Left lung (tissue), 10 donors: Measurements from ENCODE around the gene DOCK3. TPM values are rescaled to one million over a fixed set of nuclear protein-coding genes. Genes with fewer than 3 reads are reported as not detected.

Source experiments
- ATAC-seq: fragments of 200-7000 bp; cut with Tn5 transposase; one replicate; pipeline ENCODE4 v1.9.1; 2020; ENCODE audit warnings: moderate library complexity
- DNase-seq, 4 donors: peaks; one replicate each; pipeline ENCODE4 v3.0.0-alpha.2; 2013 to 2020
- H3K27ac ChIP-seq, 2 donors: fragments of 200-600 bp; sonication (generic) in 1 of 2; one replicate each; pipeline versions ENCODE4 v1.5.0 to v1.8.0; 2020 to 2021
- H3K27me3 ChIP-seq, 2 donors: fragments of 200-600 bp; sonication (generic) in 1 of 2; one replicate each; pipeline versions ENCODE4 v1.5.0 to v1.8.0; 2020 to 2021
- H3K36me3 ChIP-seq, 2 donors: fragments of 200-600 bp; sonication (generic) in 1 of 2; one replicate each; pipeline versions ENCODE4 v1.5.0 to v1.8.0; 2020 to 2021
- H3K4me1 ChIP-seq, 2 donors: fragments of 200-600 bp; one replicate each; pipeline ENCODE4 v1.8.0; 2021
- H3K4me3 ChIP-seq, 2 donors: fragments of 200-600 bp; sonication (generic) in 1 of 2; one replicate each; pipeline versions ENCODE4 v1.5.0 to v1.8.0; 2020 to 2021; ENCODE audit warnings: mild to moderate bottlenecking in 1 of 2
- H3K9me3 ChIP-seq, 2 donors: fragments of 200-600 bp; sonication (generic) in 1 of 2; one replicate each; pipeline versions ENCODE4 v1.5.0 to v1.8.0; 2020 to 2021
- CTCF ChIP-seq, 2 donors: fragments of 200-600 bp; sonication (generic) in 1 of 2; IDR thresholded peaks; one replicate each; pipeline versions ENCODE4 v1.5.0 to v1.8.0; 2021; ENCODE audit warnings: antibody characterized with exemption in 2 of 2
- intact Hi-C, 2 donors: fragments of 100-400 bp; cut with DNase I; formaldehyde crosslinking; loops; one replicate each; pipeline versions ENCODE4 v1.11.2 to v1.14.2; 2022
- polyA plus RNA-seq, 6 donors: library from polyadenylated mRNA; unstranded; fragments of 120-200 nt; gene quantifications; one replicate each; pipeline ENCODE4 v1.2.1, GENCODE V29; 2013; ENCODE audit not compliant: insufficient read length in 6 of 6
- total RNA-seq, 2 donors: library from RNA; stranded (reverse); fragmentation: NEBNext Ultra II Directional; extraction: Animal tissue kit (Norgen Biotek cat#: 25700); gene quantifications; one replicate each; pipeline ENCODE4 v1.2.1, GENCODE V29; 2021
- donor health status: DM: no; HTN: yes; CAD: no.
- donor health status: DM: no; HTN: no; CAD: no.

The DOCK3 gene
- total and polyA plus RNA-seq, 8 donors, result 0.34 to 2.2 (median 1.8) TPM

GRCh38 chr3:51274052-51274451 is 599.3 kb downstream of the DOCK3 start:
- Histone ChIP-seq H3K27me3 (peaks cover 0 to 10% of the 10 kb centered on the region in 2 donors), H3K27ac (no peak overlapping the region), H3K4me3 (no peak overlapping the region), H3K36me3 (no peaks in the 10 kb centered on the region), H3K9me3 (no peaks in the 10 kb centered on the region), H3K4me1 (no peaks in the 10 kb centered on the region)
- TF ChIP-seq CTCF (IDR thresholded peaks at IDR 0.05), result no peak
- no peak for DNase-seq
- ATAC-seq, result no peak
- intact Hi-C loops, result no loop called here

- DNase-seq, result no peak
- intact Hi-C loops, result no loop called here
These were observed 600.5 kb downstream of the DOCK3 start for GRCh38 chr3:51275111-51275805.

GRCh38 chr3:51276046-51276445 is 601.3 kb downstream of the DOCK3 start:
- H3K4me1 ChIP-seq, result no peaks in the 10 kb centered on the region

More at GRCh38 chr3:51275111-51275805, 600.5 kb downstream of the DOCK3 start:
- H3K4me3 ChIP-seq, result no peak overlapping the region
- H3K27me3 ChIP-seq, result peaks cover 0 to 10% of the 10 kb centered on the region in 2 donors
- H3K36me3 ChIP-seq, result no peaks in the 10 kb centered on the region
- no peak for ATAC-seq
- no peaks in the 10 kb centered on the region for H3K4me1 ChIP-seq
- no peak overlapping the region for H3K27ac ChIP-seq
- TF ChIP-seq CTCF (IDR thresholded peaks at IDR 0.05), result no peak
- H3K9me3 ChIP-seq, result no peaks in the 10 kb centered on the region

GRCh38 chr3:51279448-51279847 is 604.7 kb downstream of the DOCK3 start:
- Histone ChIP-seq H3K36me3 (no peaks in the 10 kb centered on the region), H3K4me1 (no peaks in the 10 kb centered on the region), H3K9me3 (no peaks in the 10 kb centered on the region), H3K4me3 (no peak overlapping the region), H3K27me3 (peaks cover 0 to 10% of the 10 kb centered on the region in 2 donors), H3K27ac (no peak overlapping the region)
- ATAC-seq (no peak), DNase-seq (no peak)
- TF ChIP-seq CTCF (IDR thresholded peaks at IDR 0.05), result no peak
- intact Hi-C loops, result no loop called here

More at GRCh38 chr3:51276046-51276445, 601.3 kb downstream of the DOCK3 start:
- DNase-seq (no peak), ATAC-seq (no peak)
- no peaks in the 10 kb centered on the region for H3K36me3 ChIP-seq
- no peaks in the 10 kb centered on the region for H3K9me3 ChIP-seq
- intact Hi-C loops, result no loop called here
- TF ChIP-seq CTCF (IDR thresholded peaks at IDR 0.05), result no peak
- H3K27ac ChIP-seq, result no peak overlapping the region
- H3K4me3 ChIP-seq, result no peak overlapping the region
- peaks cover 0 to 10% of the 10 kb centered on the region in 2 donors for H3K27me3 ChIP-seq

- Histone ChIP-seq H3K27me3 (peaks cover 0 to 8% of the 10 kb centered on the region in 2 donors), H3K9me3 (no peaks in the 10 kb centered on the region), H3K4me1 (no peaks in the 10 kb centered on the region), H3K27ac (no peak overlapping the region), H3K4me3 (no peak overlapping the region), H3K36me3 (no peaks in the 10 kb centered on the region)
- ATAC-seq (no peak), DNase-seq (peak in 2 of 4 donors; percentile 18 to 44)
- intact Hi-C loops, result no loop called here
- no peak for TF ChIP-seq CTCF (IDR thresholded peaks at IDR 0.05)
These were observed 605.4 kb downstream of the DOCK3 start for GRCh38 chr3:51280176-51280575.
